ENCODE results near the gene COL25A1.

- TF ChIP-seq CTCF (IDR thresholded peaks at IDR 0.05) (no peak), POLR2A (IDR thresholded peaks at IDR 0.05) (no peak)
Observed at GRCh38 chr4:109025471-109026076, 276.9 kb downstream of the COL25A1 start.
